Amygdala (tissue), 56 donors: ENCODE measurements around the gene GOLPH3.

Experiments used
- DNase-seq, 56 donors: peaks; one replicate each; lab custom pipeline; 2025; lab: John Stamatoyannopoulos, UW

Gene GOLPH3

GRCh38 chr5:32102254-32102986 is 71.7 kb downstream of the GOLPH3 start:
- no peak for DNase-seq

- peak in 1 of 56 donors; percentile 72 for DNase-seq
Measured at GRCh38 chr5:32100691-32101302, 73.3 kb downstream of the GOLPH3 start.

DNA sequence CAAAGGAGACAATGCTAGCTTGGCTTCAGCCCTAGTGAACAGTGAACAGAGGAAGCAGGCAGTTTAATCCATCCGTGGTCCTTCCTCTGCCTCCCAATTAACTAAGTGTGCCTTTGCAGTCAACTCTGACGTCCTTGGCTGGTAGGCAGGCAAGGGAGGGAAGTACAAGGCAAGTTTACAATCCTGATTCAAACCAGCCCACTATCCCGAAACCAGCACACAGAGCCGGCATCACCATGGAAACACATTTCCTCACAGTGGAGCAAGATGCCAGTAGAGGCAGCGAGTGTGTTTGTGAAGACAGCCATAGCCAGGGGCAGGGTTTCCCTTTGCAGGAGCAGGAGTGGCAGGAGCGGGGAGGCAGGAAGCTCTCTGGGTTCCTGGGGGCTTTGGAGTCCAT is 73.9 kb downstream of the GOLPH3 start:
- DNase-seq = peak in 51 of 56 donors; percentile 14 to 82 (median 52)

GRCh38 chr5:32099486-32100035 is 74.6 kb downstream of the GOLPH3 start:
- no peak for DNase-seq

GRCh38 chr5:32098890-32099310 is 75.2 kb downstream of the GOLPH3 start:
- no peak for DNase-seq

GRCh38 chr5:32098291-32098690 is 75.8 kb downstream of the GOLPH3 start:
- peak in 4 of 56 donors; percentile 7 to 31 (median 22) for DNase-seq

DNA sequence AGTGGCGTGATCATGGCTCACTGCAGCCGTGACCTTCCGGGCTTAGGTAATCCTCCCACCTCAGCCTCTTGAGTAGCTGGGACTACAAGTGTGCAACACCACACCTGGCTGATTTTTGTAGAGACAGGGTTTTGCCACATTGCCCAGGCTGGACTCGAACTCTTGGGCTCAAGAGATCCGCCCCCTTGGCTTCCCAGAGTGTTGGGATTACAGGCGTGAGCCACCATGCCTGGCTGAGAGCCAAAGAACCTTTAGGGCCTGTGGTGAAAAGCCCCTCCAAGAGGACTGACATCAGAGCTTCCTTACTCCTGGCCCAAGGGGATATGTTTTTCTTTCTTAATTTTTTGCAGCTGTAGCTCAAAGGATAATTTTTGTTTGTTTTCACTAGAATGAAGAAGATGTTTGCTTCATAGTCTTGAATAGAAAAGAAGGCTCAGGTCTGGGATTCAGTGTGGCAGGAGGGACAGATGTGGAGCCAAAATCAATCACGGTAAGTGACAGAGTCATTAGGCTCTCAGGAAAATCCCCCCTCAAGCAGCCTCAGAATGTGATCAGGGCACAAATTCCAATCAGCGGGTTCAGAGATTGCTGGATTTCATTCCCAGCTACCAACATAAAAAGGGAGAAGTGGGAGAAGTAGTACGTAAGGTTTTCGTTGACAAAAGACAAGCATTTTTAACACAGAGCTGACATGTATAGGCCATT is 77.1 kb downstream of the GOLPH3 start:
- no peak for DNase-seq

- DNase-seq = no peak
Measured at GRCh38 chr5:32095261-32095671, 78.9 kb downstream of the GOLPH3 start.

GRCh38 chr5:32094691-32095090 is 79.4 kb downstream of the GOLPH3 start:
- DNase-seq = no peak

DNA sequence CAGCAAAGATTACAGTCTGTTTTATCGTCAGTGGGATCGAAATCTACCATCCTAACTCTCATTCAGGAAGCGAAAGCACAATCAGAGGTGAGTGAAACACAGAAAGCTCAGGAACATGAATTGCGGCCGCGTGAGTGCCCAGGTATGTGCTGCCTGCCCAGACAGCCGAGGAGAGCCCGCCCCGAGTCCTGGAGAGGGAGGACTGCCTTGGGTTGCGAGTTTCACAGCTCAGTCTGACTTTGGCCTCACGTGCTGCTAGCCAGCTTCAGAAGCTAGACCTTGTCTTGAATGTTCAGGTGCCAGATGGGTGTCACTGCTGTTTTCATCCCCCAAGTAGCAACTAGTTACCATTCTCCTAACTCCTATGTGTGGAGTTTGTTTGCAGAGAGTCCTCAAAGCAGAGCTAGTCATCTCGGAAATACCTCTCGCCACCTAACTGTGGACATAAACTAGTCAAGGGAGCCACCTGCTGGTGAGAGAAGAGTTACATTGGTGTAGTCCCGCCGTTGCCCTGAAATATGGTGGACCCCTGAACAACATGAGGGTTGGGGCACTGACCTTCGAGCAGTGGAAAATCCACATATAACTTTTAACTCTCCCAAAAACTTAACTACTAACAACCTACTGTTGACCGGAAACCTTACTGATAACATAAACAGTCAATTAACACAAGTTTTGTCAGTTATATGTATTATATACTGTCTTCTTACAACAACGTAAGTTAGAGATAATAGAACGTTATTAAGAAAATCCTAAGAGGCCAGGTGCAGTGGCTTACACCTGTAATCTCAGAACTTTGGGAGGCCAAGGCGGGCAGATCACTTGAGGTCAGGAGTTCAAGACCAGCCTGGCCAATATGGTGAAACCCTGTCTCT is 80.9 kb downstream of the GOLPH3 start:
- DNase-seq = peak in 43 of 56 donors; percentile 11 to 80 (median 29)

GRCh38 chr5:32090755-32091128 is 83.4 kb downstream of the GOLPH3 start:
- DNase-seq = no peak

- DNase-seq = no peak
Measured at GRCh38 chr5:32090026-32090754, 83.9 kb downstream of the GOLPH3 start.

DNA sequence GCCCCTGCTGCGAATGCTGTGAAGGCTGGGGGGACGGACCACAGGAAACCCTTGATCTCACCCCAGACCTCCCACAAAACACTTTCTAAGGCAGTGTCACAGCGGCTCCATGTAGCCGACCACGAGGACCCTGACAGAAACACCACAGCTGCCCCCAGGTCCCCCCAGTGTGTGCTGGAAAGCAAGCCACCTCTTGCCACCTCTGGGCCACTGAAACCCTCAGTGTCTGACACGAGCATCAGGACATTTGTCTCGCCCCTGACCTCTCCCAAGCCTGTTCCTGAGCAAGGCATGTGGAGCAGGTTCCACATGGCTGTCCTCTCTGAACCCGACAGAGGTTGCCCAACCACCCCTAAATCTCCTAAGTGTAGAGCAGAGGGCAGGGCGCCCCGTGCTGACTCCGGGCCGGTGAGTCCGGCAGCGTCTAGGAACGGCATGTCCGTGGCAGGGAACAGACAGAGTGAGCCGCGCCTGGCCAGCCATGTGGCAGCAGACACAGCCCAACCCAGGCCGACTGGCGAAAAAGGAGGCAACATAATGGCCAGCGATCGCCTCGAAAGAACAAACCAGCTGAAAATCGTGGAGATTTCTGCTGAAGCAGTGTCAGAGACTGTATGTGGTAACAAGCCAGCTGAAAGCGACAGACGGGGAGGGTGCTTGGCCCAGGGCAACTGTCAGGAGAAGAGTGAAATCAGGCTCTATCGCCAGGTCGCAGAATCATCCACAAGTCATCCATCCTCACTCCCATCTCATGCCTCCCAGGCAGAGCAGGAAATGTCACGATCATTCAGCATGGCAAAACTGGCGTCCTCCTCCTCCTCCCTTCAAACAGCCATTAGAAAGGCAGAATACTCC is 84.7 kb downstream of the GOLPH3 start:
- DNase-seq = no peak

DNA sequence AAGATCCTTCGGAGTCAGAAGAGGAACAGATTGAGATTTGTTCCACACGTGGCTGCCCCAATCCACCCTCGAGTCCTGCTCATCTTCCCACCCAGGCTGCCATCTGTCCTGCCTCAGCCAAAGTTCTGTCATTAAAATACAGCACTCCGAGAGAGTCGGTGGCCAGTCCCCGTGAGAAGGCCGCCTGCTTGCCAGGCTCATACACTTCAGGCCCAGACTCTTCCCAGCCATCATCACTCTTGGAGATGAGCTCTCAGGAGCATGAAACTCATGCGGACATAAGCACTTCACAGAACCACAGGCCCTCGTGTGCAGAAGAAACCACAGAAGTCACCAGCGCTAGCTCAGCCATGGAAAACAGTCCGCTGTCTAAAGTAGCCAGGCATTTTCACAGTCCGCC is 85.9 kb downstream of the GOLPH3 start:
- DNase-seq = no peak

- no peak for DNase-seq
Measured at GRCh38 chr5:32087086-32088082, 86.7 kb downstream of the GOLPH3 start.

DNA sequence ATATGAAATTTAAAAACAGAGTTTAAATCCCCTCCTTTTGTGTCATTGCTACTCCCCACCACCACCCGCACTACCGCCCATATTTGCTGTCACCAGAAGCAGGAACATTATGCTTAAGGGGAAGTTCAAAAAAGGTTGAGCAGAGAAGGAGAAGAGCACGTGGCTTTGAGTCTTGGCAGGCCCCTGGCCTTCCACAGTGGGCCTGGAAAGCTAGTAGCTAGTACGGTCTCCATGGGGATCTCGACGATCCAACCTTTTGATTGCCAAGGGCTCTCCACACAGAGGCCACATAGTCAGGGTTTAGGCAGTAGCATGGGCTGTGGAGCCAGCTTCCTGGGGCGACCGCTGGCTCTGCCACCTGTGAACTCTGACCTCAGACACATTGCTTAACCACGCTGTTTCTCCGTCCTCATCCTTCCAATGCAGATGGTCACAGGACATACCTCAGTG is 90.1 kb downstream of the GOLPH3 start:
- DNase-seq = peak in 28 of 56 donors; percentile 7 to 72 (median 33)

DNA sequence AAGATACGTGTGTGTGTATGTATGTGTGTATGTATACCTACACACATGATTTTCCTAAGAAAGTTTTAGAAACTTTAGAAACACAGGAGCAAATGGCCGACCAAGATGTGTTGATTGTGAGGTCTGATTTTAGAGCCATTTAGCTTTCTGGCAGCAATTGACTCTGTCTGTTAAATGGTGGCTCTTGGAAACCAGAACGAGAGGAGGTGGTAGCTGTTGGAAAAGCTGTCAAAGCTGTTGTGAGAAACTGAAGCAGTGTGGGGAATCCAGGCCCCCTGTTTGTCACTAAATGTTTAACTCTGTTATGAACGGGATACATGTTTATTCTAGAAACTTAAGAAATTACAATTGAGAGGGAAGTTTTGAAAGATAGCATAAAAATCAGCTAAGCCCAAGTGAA is 91.4 kb downstream of the GOLPH3 start:
- DNase-seq = peak in 1 of 56 donors; percentile 32
